Calu3 (cell line): ENCODE data around the gene HAND1. TPM values are rescaled to one million over a fixed set of nuclear protein-coding genes. Genes with fewer than 3 reads are reported as not detected.

ENCODE experiments used
- BruUV-seq: library from RNA; stranded (reverse); fragments of 400-500 nt; replicated peaks from 2 replicates; lab custom pipeline; 2021; lab: Mats Ljungman, UMichigan
- CTCF ChIA-PET: fragments of 300-600 bp; sonication (Branson Sonifier 250); formaldehyde crosslinking; loops from one replicate; lab custom pipeline; 2022; ENCODE audit warnings: antibody characterized with exemption; lab: Charles Lee
- DNase-seq: peaks from one replicate; pipeline ENCODE4 v3.0.0; 2022
- H3K27ac Mint-ChIP-seq: one replicate; pipeline ENCODE4 v1.8.0; 2022; ENCODE audit warnings: mixed read lengths; ENCODE audit not compliant: unreplicated experiment
- H3K27me3 Mint-ChIP-seq: one replicate; pipeline ENCODE4 v1.8.0; 2022; ENCODE audit warnings: mixed read lengths; ENCODE audit not compliant: unreplicated experiment
- H3K36me3 Mint-ChIP-seq: one replicate; pipeline ENCODE4 v1.8.0; 2022; ENCODE audit warnings: mild to moderate bottlenecking, moderate library complexity, mixed read lengths; ENCODE audit not compliant: insufficient read depth, unreplicated experiment
- H3K4me1 Mint-ChIP-seq: one replicate; pipeline ENCODE4 v1.8.0; 2022; ENCODE audit warnings: mild to moderate bottlenecking, low read depth, mixed read lengths; ENCODE audit not compliant: unreplicated experiment
- H3K4me3 Mint-ChIP-seq: one replicate; pipeline ENCODE4 v1.8.0; 2022; ENCODE audit warnings: mild to moderate bottlenecking, low read depth, moderate library complexity, mixed read lengths; ENCODE audit not compliant: unreplicated experiment
- H3K9me3 Mint-ChIP-seq: one replicate; pipeline ENCODE4 v1.8.0; 2022; ENCODE audit warnings: low read depth, mixed read lengths; ENCODE audit not compliant: unreplicated experiment
- intact Hi-C: fragments of 100-400 bp; cut with micrococcal nuclease; formaldehyde crosslinking; loops from one replicate; pipeline ENCODE4 v1.10.0; 2022; ENCODE audit not compliant: unreplicated experiment
- total RNA-seq: library from RNA; stranded (reverse); gene quantifications from 2 replicates; pipeline ENCODE4 v1.2.3, GENCODE V29; 2022
- TF ChIP-seq, protein P1 (sequence below): fragments of 200-600 bp; IDR thresholded peaks from one replicate; pipeline ENCODE4 v1.8.0; 2022; ENCODE audit warnings: antibody characterized with exemption; ENCODE audit not compliant: unreplicated experiment

The HAND1 gene
- total RNA-seq, 1 experiment from 2014 or later = not detected

GRCh38 chr5:154470947-154471870 is 6.8 kb downstream of the HAND1 start:
- Mint-ChIP-seq H3K4me1 (no peaks in the 10 kb centered on the region), H3K27ac (no peak overlapping the region), H3K36me3 (no peaks in the 10 kb centered on the region), H3K4me3 (no peak overlapping the region), H3K27me3 (peaks cover 85% of the 10 kb centered on the region), H3K9me3 (no peaks in the 10 kb centered on the region)
- no TSS peak for BruUV-seq
- no peak for DNase-seq
- intact Hi-C loops = no loop called here
- TF ChIP-seq, protein P1, sequence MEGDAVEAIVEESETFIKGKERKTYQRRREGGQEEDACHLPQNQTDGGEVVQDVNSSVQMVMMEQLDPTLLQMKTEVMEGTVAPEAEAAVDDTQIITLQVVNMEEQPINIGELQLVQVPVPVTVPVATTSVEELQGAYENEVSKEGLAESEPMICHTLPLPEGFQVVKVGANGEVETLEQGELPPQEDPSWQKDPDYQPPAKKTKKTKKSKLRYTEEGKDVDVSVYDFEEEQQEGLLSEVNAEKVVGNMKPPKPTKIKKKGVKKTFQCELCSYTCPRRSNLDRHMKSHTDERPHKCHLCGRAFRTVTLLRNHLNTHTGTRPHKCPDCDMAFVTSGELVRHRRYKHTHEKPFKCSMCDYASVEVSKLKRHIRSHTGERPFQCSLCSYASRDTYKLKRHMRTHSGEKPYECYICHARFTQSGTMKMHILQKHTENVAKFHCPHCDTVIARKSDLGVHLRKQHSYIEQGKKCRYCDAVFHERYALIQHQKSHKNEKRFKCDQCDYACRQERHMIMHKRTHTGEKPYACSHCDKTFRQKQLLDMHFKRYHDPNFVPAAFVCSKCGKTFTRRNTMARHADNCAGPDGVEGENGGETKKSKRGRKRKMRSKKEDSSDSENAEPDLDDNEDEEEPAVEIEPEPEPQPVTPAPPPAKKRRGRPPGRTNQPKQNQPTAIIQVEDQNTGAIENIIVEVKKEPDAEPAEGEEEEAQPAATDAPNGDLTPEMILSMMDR = no peak
- CTCF ChIA-PET = interaction anchor here (1.1 kb wide), 1 partner anchor 8 kb away, joined by 3 read pairs; no protein-coding TSS in a partner anchor

- Mint-ChIP-seq H3K4me3 (no peak overlapping the region), H3K27me3 (peaks cover 75% of the 10 kb centered on the region), H3K4me1 (no peaks in the 10 kb centered on the region), H3K27ac (no peak overlapping the region), H3K9me3 (no peaks in the 10 kb centered on the region), H3K36me3 (no peaks in the 10 kb centered on the region)
- BruUV-seq = no TSS peak
- intact Hi-C loops = no loop called here
- no peak for DNase-seq
- TF ChIP-seq, protein P1 = no peak
- CTCF ChIA-PET = interaction anchor here (1.3 kb wide), 1 partner anchor 51 kb away, joined by 4 read pairs; no protein-coding TSS in a partner anchor
These were observed 7.9 kb downstream of the HAND1 start for GRCh38 chr5:154470137-154470536.

GRCh38 chr5:154467655-154468354 is 10.2 kb downstream of the HAND1 start:
- Mint-ChIP-seq H3K4me3 (no peak overlapping the region), H3K36me3 (no peaks in the 10 kb centered on the region), H3K27me3 (peaks cover 52% of the 10 kb centered on the region), H3K9me3 (no peaks in the 10 kb centered on the region), H3K4me1 (no peaks in the 10 kb centered on the region), H3K27ac (no peak overlapping the region)
- intact Hi-C loops = loop anchor here (1.0 to 10.0 kb wide), 4 partner anchors 108 to 493 kb away; no protein-coding TSS in a partner anchor
- peak; percentile 91 for DNase-seq
- TF ChIP-seq, protein P1 = peak; percentile 96
- CTCF ChIA-PET = interaction anchor here (0.7 to 2.1 kb wide), 2 partner anchors 143 to 173 kb away, joined by 3 to 8 read pairs; no protein-coding TSS in a partner anchor
- BruUV-seq = no TSS peak

DNA sequence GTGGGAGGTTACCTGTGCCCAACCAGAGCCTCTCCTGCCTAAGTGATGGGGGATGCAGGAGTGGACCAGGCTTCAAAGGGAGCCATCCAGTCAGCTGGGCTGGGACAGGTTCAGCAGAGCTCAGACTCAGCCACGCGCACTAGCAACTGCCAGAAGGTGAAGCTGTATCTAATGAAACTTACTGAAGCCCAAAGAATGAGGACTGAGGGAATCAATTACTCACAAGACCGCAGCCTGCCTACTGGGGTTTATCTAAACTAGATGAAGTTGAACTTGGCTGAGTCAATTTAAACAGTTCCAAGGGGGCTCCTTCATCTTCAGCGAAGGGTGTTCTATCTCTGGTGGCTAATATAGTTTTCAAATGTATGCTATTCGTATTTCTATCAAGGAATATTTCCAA is 11.4 kb downstream of the HAND1 start:
- Mint-ChIP-seq H3K4me3 (no peak overlapping the region), H3K27me3 (peaks cover 41% of the 10 kb centered on the region), H3K4me1 (no peaks in the 10 kb centered on the region), H3K36me3 (no peaks in the 10 kb centered on the region), H3K9me3 (no peaks in the 10 kb centered on the region), H3K27ac (no peak overlapping the region)
- DNase-seq = no peak
- BruUV-seq = no TSS peak
- intact Hi-C loops = loop anchor here (1.0 to 10.0 kb wide), 4 partner anchors 110 to 492 kb away; no protein-coding TSS in a partner anchor
- TF ChIP-seq, protein P1 = no peak
- CTCF ChIA-PET = interaction anchor here (0.9 to 2.1 kb wide), 4 partner anchors 143 to 394 kb away, joined by 3 to 8 read pairs (median 5); no protein-coding TSS in a partner anchor
